ENCODE results near the gene NKX6-1.

NKX6-1 gene

DNA sequence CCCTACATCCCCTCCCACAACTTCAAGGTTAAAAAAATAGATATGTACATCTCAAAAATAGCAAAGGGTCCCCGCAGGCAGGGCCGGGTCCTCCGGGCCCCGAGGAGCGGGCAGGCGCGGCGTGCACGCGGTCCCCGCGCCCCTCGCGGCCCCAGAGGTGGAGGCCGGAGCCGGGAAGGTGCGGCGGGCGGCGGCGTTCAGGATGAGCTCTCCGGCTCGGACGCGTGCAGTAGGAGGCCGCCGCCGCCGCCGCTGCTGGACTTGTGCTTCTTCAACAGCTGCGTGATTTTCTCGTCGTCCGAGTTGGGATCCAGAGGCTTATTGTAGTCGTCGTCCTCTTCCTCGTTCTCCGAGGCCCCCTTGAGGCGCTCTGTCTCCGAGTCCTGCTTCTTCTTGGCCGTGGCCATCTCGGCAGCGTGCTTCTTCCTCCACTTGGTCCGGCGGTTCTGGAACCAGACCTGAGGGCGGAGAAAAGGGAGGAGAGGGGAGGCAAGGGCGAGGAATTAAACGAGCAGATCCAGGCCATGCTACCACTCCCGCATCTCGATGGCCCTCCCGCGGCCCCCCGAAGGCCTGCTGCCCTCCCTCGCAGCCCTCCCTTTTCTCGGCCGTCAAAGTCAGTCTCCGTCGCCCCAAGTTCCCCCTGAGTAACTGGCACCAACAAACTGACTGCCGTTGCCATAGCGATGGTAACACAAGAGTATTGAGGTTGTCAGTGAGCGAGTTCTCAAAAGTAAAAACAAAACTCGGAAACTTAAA, 5.8 kb downstream of the NKX6-1 start:
- 1% methylated on average over 62 of the region's 62 CpGs for WGBS, 2 experiments

GRCh38 chr4:84492737-84493091, 6.4 kb downstream of the NKX6-1 start:
- Histone ChIP-seq H3K9me3 (ENCODE audit: control insufficient read depth, low read length) (no peaks in the 10 kb centered on the region), H3K4me1 (ENCODE audit: control insufficient read depth, insufficient read depth, low read length) (peaks cover 33% of the 10 kb centered on the region), H3K4me3 (ENCODE audit: insufficient read depth, low read depth, low read length) (peak overlapping the region; percentile 18), H3K36me3 (ENCODE audit: control insufficient read depth, insufficient read depth, low read length) (no peaks in the 10 kb centered on the region), H3K27me3 (ENCODE audit: control insufficient read depth, insufficient read depth, low read length, poor library complexity, severe bottlenecking) (peaks cover 95% of the 10 kb centered on the region), H3K27ac (ENCODE audit: insufficient read depth, low read depth, low read length, poor library complexity, severe bottlenecking) (no peak overlapping the region)
- 1 to 2% methylated on average over 28 of the region's 28 CpGs for WGBS, 2 experiments

More for the DNA sequence above, 5.8 kb downstream of the NKX6-1 start:
- Histone ChIP-seq H3K27me3 (ENCODE audit: control insufficient read depth, insufficient read depth, low read length, poor library complexity, severe bottlenecking) (peaks cover 98% of the 10 kb centered on the region), H3K36me3 (ENCODE audit: control insufficient read depth, insufficient read depth, low read length) (no peaks in the 10 kb centered on the region), H3K4me1 (ENCODE audit: control insufficient read depth, insufficient read depth, low read length) (peaks cover 33% of the 10 kb centered on the region), H3K9me3 (ENCODE audit: control insufficient read depth, low read length) (no peaks in the 10 kb centered on the region), H3K4me3 (ENCODE audit: insufficient read depth, low read depth, low read length) (peak overlapping the region; percentile 18), H3K27ac (ENCODE audit: insufficient read depth, low read depth, low read length, poor library complexity, severe bottlenecking) (no peak overlapping the region)

GRCh38 chr4:84492290-84492689, 6.8 kb downstream of the NKX6-1 start:
- Histone ChIP-seq H3K9me3 (ENCODE audit: control insufficient read depth, low read length) (no peaks in the 10 kb centered on the region), H3K27ac (ENCODE audit: insufficient read depth, low read depth, low read length, poor library complexity, severe bottlenecking) (no peak overlapping the region), H3K27me3 (ENCODE audit: control insufficient read depth, insufficient read depth, low read length, poor library complexity, severe bottlenecking) (peaks cover 91% of the 10 kb centered on the region), H3K4me1 (ENCODE audit: control insufficient read depth, insufficient read depth, low read length) (peaks cover 33% of the 10 kb centered on the region), H3K4me3 (ENCODE audit: insufficient read depth, low read depth, low read length) (no peak overlapping the region), H3K36me3 (ENCODE audit: control insufficient read depth, insufficient read depth, low read length) (no peaks in the 10 kb centered on the region)
- 5 to 8% methylated on average over 10 to 11 of the region's 12 CpGs for WGBS, 2 experiments

DNA sequence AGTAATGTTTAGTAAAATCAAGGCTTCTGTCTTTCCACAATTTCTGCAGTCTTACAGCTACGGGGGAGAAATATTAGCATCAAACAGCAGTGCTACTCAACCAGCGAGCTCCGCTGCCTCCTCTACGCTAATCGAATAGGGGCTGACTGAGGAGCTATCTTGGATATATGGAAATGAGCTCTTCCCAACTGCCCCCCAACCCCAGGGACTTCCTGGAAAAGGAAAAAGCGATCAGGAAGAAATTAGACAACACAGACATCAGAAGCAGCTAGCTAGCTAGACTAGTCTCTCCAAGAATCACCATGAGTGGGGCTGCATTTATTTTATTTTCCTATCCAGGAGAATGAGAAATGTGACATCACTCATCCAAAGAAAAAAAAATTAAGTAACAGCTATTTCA, 7.6 kb downstream of the NKX6-1 start:
- H3K27ac ChIP-seq (ENCODE audit: insufficient read depth, low read depth, low read length, poor library complexity, severe bottlenecking), result no peak overlapping the region
- WGBS, 2 experiments, result 2 to 4% methylated on average over 6 of the region's 6 CpGs
- peaks cover 27% of the 10 kb centered on the region for H3K4me1 ChIP-seq (ENCODE audit: control insufficient read depth, insufficient read depth, low read length)
- H3K27me3 ChIP-seq (ENCODE audit: control insufficient read depth, insufficient read depth, low read length, poor library complexity, severe bottlenecking), result peaks cover 86% of the 10 kb centered on the region
- no peak overlapping the region for H3K4me3 ChIP-seq (ENCODE audit: insufficient read depth, low read depth, low read length)
- no peaks in the 10 kb centered on the region for H3K36me3 ChIP-seq (ENCODE audit: control insufficient read depth, insufficient read depth, low read length)
- no peaks in the 10 kb centered on the region for H3K9me3 ChIP-seq (ENCODE audit: control insufficient read depth, low read length)

DNA sequence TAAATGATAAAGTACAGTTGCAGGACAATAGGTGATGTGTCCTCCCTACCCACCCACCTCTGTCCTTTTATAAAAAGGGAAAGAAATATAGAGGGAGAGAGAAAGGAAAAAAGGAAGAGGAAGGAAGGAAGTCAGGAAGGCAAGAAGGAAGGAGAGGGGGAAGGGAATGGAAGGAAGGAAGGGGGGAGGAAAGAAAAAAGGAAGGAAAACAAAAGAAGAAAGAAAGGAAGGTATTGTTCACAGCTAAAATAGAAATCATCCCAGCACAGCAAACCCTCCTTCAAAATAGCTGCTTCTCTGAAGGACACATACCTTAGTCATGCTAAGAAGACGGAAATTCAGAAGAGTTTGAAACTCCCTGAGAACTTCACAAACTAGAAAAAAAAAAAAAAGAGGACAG, 8.4 kb downstream of the NKX6-1 start:
- H3K36me3 ChIP-seq (ENCODE audit: control insufficient read depth, insufficient read depth, low read length), result no peaks in the 10 kb centered on the region
- 24 to 36% methylated on average over 1 of the region's 1 CpG for WGBS, 2 experiments
- no peak overlapping the region for H3K27ac ChIP-seq (ENCODE audit: insufficient read depth, low read depth, low read length, poor library complexity, severe bottlenecking)
- peaks cover 85% of the 10 kb centered on the region for H3K27me3 ChIP-seq (ENCODE audit: control insufficient read depth, insufficient read depth, low read length, poor library complexity, severe bottlenecking)
- H3K4me1 ChIP-seq (ENCODE audit: control insufficient read depth, insufficient read depth, low read length), result peaks cover 19% of the 10 kb centered on the region
- H3K9me3 ChIP-seq (ENCODE audit: control insufficient read depth, low read length), result no peaks in the 10 kb centered on the region
- H3K4me3 ChIP-seq (ENCODE audit: insufficient read depth, low read depth, low read length), result no peak overlapping the region

- Histone ChIP-seq H3K4me3 (ENCODE audit: insufficient read depth, low read depth, low read length) (no peak overlapping the region), H3K27me3 (ENCODE audit: control insufficient read depth, insufficient read depth, low read length, poor library complexity, severe bottlenecking) (peaks cover 67% of the 10 kb centered on the region), H3K9me3 (ENCODE audit: control insufficient read depth, low read length) (no peaks in the 10 kb centered on the region), H3K27ac (ENCODE audit: insufficient read depth, low read depth, low read length, poor library complexity, severe bottlenecking) (no peak overlapping the region), H3K4me1 (ENCODE audit: control insufficient read depth, insufficient read depth, low read length) (peaks cover 10% of the 10 kb centered on the region), H3K36me3 (ENCODE audit: control insufficient read depth, insufficient read depth, low read length) (no peaks in the 10 kb centered on the region)
- WGBS, 2 experiments, result 48 to 50% methylated on average over 4 of the region's 4 CpGs
Measured at GRCh38 chr4:84484236-84484635, 14.9 kb downstream of the NKX6-1 start.

DNA sequence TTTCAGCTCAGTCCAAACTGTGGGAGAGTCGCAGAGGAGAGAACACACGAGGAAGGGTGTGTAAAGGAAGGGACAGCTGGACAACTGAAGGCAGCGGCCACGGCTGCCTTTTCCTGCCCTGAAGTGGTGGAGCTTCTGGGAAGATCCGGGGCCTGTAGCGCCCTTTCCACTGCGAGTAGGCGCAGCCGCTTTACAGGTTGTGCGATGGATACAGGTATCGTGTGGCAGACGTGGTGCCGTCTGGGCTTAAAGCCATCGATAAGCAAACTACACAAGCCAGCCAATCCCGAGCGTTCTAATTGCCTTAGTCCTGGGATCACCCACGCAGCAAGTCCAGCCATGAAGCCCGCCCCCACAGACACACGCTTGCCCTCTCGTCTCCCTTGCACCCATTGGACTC, 15.4 kb downstream of the NKX6-1 start:
- no peaks in the 10 kb centered on the region for H3K9me3 ChIP-seq (ENCODE audit: control insufficient read depth, low read length)
- H3K36me3 ChIP-seq (ENCODE audit: control insufficient read depth, insufficient read depth, low read length), result no peaks in the 10 kb centered on the region
- 94 to 95% methylated on average over 20 of the region's 20 CpGs for WGBS, 2 experiments
- no peak overlapping the region for H3K4me3 ChIP-seq (ENCODE audit: insufficient read depth, low read depth, low read length)
- no peak overlapping the region for H3K27ac ChIP-seq (ENCODE audit: insufficient read depth, low read depth, low read length, poor library complexity, severe bottlenecking)
- peaks cover 9% of the 10 kb centered on the region for H3K4me1 ChIP-seq (ENCODE audit: control insufficient read depth, insufficient read depth, low read length)
- peaks cover 62% of the 10 kb centered on the region for H3K27me3 ChIP-seq (ENCODE audit: control insufficient read depth, insufficient read depth, low read length, poor library complexity, severe bottlenecking)

- no peaks in the 10 kb centered on the region for H3K36me3 ChIP-seq (ENCODE audit: control insufficient read depth, insufficient read depth, low read length)
- H3K27ac ChIP-seq (ENCODE audit: insufficient read depth, low read depth, low read length, poor library complexity, severe bottlenecking), result no peak overlapping the region
- H3K27me3 ChIP-seq (ENCODE audit: control insufficient read depth, insufficient read depth, low read length, poor library complexity, severe bottlenecking), result peaks cover 65% of the 10 kb centered on the region
- H3K9me3 ChIP-seq (ENCODE audit: control insufficient read depth, low read length), result no peaks in the 10 kb centered on the region
- peaks cover 9% of the 10 kb centered on the region for H3K4me1 ChIP-seq (ENCODE audit: control insufficient read depth, insufficient read depth, low read length)
- 86 to 89% methylated on average over 69 of the region's 69 CpGs for WGBS, 2 experiments
- no peak overlapping the region for H3K4me3 ChIP-seq (ENCODE audit: insufficient read depth, low read depth, low read length)
Measured at GRCh38 chr4:84482564-84483563, 16.2 kb downstream of the NKX6-1 start.

- H3K27me3 ChIP-seq (ENCODE audit: control insufficient read depth, insufficient read depth, low read length, poor library complexity, severe bottlenecking), result peaks cover 65% of the 10 kb centered on the region
- no peaks in the 10 kb centered on the region for H3K36me3 ChIP-seq (ENCODE audit: control insufficient read depth, insufficient read depth, low read length)
- H3K4me3 ChIP-seq (ENCODE audit: insufficient read depth, low read depth, low read length), result peak overlapping the region; percentile 16
- 8 to 9% methylated on average over 20 of the region's 20 CpGs for WGBS, 2 experiments
- H3K4me1 ChIP-seq (ENCODE audit: control insufficient read depth, insufficient read depth, low read length), result peaks cover 9% of the 10 kb centered on the region
- no peaks in the 10 kb centered on the region for H3K9me3 ChIP-seq (ENCODE audit: control insufficient read depth, low read length)
- H3K27ac ChIP-seq (ENCODE audit: insufficient read depth, low read depth, low read length, poor library complexity, severe bottlenecking), result no peak overlapping the region
Measured at GRCh38 chr4:84481860-84482245, 17.2 kb downstream of the NKX6-1 start.

Data from ectodermal cell (in vitro differentiated cells).